Testis (tissue), 2 donors: ENCODE results near the gene COL4A6.

Experiments used
- POLR2A ChIP-seq: fragments of 450-650 bp; IDR thresholded peaks from one replicate; pipeline ENCODE4 v1.6.1; 2017; ENCODE audit warnings: antibody characterized with exemption, mild to moderate bottlenecking, moderate library complexity
- TF ChIP-seq, protein P1 (sequence below), 3 experiments: fragments of 450-650 bp in 2 of 3; fragments of 200-600 bp in 1 of 3; sonication (generic) in 1 of 3; IDR thresholded peaks; one replicate each; pipeline ENCODE4 v1.5.1; 2016 to 2019; ENCODE audit warnings: antibody characterized with exemption in 3 of 3, mild to moderate bottlenecking in 2 of 3, moderate library complexity in 1 of 3

DNA sequence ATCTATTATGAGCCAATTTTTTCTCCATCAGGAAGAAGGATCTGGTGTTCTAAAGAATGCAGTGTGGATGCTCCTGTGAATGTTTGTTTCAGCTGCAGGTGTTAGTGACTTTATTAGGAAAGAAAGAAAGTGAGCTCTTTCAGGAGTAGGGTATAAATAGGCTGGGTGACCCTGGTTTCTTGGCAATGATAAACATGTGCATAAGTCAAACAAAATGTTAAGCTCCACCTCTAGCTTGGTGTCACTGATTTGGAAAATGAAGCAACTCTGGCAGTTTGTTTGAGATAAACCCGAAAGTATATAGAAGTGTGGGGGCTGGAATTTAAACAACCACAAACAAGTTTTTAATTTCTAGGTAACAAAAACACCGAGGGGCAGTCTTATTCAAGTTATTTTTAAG is 152.3 kb downstream of the COL4A6 start:
- TF ChIP-seq POLR2A, result no peak
- TF ChIP-seq, protein P1, sequence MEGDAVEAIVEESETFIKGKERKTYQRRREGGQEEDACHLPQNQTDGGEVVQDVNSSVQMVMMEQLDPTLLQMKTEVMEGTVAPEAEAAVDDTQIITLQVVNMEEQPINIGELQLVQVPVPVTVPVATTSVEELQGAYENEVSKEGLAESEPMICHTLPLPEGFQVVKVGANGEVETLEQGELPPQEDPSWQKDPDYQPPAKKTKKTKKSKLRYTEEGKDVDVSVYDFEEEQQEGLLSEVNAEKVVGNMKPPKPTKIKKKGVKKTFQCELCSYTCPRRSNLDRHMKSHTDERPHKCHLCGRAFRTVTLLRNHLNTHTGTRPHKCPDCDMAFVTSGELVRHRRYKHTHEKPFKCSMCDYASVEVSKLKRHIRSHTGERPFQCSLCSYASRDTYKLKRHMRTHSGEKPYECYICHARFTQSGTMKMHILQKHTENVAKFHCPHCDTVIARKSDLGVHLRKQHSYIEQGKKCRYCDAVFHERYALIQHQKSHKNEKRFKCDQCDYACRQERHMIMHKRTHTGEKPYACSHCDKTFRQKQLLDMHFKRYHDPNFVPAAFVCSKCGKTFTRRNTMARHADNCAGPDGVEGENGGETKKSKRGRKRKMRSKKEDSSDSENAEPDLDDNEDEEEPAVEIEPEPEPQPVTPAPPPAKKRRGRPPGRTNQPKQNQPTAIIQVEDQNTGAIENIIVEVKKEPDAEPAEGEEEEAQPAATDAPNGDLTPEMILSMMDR (IDR thresholded peaks at IDR 0.05), result no peak
